HG03432 (cell line): ENCODE results near the gene EDN2.
A peak's percentile ranks its signal among the peaks of the same experiment; 100 is the strongest.

Experiments
- ATAC-seq: cut with Tn5 transposase; IDR thresholded peaks from one replicate; pipeline ENCODE4 v1.9.1; 2021; ENCODE audit warnings: mild to moderate bottlenecking, moderate library complexity; ENCODE audit not compliant: unreplicated experiment

EDN2 gene

DNA sequence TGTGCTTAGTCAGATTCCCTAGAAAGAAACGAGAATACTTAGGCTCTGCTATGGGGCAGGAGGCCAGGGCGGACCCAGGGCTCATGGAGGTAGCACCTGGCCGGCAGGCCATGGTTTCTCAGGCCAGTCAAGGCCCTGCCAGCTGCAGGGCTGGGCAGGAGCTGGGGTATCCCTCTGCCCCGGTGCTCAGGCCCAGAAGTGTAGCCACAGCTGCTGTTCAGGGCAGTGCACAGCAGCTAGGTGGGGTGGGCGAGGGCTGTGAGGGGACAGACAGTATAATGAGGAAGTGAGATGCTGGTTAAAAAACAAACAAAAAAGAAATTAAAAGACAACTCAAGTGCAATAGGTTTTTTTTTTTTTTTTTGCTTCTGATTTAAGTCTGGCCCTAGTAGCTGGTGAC, 34.0 kb upstream of the EDN2 start:
- no peak for ATAC-seq

DNA sequence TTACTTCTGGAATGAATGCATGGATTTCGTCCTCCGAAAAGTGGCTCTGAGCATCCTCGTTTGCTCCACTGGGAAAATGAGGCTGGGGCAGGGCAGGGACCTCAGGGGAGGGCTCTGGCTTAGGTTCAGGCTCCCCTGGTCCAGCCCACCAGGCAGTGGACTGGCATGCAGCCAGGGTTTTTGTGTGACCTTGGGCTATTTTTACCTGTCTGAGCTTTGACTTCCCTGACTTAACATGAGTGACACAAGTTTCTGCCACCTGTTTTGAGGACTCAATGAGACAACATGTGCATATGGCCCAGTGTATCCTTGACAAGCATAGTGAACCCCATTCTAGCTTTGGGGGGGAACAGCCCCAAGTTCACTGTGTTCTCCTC, 32.6 kb upstream of the EDN2 start:
- no peak for ATAC-seq

DNA sequence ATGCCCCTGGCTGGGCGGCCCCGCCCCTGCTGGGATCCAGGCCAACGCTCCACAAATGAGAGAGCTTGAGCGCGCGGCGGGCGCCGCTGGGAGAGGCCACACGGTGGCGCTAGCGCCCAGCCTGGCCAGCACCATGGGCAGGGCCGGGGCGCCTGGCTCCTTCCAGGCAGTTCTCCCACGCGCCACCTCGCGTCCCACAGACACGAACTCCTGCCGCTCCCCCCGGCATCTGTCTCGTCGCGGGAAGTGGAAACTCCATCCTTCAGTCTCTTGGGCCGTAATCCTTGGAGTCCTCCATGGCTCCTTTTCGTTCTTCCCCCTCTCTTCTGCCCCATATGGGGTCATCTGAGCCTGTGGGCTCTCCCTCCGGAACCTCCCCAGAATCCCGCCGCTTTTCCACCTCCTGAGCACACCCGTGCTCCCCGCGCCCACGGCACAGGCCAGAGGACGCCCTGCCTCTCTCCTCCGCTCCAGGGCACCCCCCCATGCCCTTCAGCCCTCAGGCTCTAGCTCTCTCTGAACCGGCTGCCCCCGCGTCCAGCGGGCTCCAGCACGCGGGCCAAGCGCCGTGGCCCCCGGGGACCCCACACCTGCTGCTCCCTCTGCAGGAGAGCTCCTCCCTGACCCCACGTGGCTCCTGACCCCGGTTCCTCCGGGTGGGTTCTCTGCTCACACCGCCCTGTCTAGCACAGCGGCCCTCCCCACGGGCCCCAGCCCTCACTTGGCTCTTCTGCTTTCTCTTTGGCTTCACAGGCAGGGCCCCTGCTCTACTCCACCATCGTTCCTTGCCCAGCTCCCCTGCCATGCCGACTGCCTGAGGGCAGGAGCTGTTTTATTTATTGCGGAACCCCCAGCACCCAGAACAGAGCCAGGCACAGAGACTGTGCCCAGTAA, 31.9 kb upstream of the EDN2 start:
- ATAC-seq = peak; percentile 90

DNA sequence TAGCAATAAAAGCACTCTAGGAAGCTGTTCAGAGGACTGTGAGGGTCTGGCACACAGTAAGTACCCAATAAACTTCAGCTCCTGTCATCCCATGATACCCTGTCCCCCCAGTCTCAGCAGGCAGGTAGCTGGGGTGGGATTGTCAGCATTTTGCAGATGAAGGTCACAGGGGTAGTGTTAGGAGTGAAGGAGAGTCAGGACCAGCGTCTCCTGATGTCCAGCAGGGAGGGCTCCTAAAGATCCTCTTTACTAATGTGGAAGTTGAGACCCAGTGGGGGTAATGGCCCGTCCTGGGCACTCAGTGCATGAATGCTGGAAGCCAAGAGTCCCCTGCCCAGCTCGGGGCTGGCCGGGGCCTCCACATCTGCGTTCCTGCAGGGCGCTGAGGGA, 31.3 kb upstream of the EDN2 start:
- ATAC-seq = no peak

DNA sequence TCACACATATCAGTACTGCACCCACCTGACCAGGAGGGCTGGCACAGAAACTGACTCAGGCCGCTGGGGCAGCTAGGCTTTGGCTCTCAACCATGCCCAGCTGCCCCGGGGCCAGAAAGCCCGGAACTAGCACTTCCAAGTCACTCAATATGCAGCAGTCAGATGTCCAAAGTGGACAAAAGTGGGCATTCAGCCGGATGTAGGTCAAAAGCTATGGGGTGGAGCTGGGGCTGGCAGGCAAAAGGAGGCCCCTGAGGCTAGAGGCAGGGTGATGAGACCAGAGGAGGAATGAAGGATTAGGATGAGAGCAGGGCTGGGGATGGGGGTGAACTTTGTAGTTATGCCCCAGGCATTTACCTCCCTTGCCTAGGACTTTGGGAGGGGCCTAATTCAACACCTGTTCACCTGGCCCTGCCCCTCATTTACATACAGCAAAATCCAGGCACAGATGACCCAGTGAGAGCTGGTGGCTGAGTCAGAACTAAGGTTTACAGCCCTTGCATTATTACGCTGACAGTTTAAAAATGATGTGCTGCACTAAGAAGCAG, 30.7 kb upstream of the EDN2 start:
- ATAC-seq = no peak

DNA sequence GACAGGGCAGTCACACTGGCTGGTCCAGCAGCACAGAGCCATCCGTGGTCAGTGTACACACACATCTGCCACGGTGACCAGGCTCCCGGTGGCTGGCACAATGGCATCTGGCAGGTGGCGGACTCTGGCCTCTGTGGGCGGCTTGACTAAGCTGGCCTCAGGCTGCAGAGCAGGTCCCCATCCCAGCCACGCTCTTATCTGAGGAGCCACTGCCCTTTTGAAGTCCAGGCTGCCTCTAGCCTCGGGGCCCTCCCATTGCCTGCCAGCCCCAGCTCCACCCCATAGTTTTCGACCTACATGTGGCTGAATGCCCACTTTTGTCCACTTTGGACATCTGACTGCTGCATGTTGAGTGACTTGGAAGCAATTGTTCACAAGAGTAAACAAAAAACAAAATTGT, 29.9 kb upstream of the EDN2 start:
- no peak for ATAC-seq

DNA sequence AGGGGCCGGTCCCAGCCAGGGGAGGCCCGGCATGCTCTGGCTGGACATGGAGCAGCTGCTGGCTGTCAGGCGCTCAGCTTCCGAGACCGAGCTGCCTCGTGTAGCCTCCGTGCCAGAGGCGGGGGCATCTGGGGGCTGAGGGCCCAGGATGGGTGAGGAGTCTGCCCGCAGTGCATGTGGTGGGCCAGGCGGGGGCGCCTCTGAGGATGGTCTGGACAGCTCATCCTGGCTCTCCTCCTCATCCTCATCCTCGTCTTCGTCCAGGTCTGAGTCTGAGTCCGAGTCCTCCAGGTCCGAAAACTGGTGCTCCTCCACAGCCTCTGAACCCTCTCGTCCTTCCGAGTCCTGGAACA, 28.9 kb upstream of the EDN2 start:
- no peak for ATAC-seq

DNA sequence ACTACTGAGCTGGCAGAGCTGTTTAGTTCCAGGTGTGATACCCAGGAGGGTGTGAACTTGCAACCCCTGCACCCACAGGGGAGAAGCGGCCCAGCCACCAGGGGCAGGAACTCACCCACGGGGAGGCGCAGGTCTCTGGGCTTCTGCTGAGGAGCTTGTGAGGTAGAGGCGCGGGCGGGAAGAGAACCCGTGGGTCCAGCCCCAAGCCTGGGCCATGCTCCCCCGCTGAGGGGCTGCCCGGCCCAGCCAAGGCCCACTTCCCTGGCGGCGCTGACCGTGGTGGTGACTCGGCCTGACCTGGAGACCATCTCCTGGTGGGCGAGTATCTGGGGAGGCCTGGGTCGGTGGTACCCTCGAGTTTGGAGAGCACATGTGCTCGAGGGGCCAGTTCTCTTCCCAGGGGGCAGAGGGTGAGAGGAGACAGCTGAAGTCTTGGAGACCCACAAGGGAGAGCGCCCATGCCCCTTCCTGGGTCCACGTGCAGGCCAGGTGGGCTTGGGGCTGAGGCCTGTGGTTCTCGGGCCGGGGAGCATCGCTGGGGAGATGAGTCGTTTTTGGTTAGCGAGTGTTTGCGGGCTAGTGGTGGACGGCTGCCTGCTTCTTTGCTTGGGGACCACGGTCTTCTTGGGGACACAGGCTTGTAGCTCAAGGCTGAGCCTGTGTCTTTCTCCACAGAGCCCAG, 28.4 kb upstream of the EDN2 start:
- no peak for ATAC-seq

DNA sequence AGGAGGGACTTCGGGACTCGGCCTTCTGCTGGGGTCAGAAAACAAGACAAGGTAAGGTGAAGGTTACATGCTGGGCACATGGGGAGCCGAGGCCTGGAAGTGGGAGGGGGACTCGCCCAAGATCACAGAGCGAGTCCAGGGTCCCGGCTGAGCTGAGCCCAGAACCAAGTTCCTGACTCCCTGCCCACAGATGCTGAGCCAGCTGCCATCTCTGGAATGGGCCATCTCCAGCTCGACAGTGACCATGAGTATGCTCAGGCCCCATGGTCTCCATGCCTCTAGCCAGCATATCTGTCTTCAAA, 26.7 kb upstream of the EDN2 start:
- ATAC-seq = no peak

DNA sequence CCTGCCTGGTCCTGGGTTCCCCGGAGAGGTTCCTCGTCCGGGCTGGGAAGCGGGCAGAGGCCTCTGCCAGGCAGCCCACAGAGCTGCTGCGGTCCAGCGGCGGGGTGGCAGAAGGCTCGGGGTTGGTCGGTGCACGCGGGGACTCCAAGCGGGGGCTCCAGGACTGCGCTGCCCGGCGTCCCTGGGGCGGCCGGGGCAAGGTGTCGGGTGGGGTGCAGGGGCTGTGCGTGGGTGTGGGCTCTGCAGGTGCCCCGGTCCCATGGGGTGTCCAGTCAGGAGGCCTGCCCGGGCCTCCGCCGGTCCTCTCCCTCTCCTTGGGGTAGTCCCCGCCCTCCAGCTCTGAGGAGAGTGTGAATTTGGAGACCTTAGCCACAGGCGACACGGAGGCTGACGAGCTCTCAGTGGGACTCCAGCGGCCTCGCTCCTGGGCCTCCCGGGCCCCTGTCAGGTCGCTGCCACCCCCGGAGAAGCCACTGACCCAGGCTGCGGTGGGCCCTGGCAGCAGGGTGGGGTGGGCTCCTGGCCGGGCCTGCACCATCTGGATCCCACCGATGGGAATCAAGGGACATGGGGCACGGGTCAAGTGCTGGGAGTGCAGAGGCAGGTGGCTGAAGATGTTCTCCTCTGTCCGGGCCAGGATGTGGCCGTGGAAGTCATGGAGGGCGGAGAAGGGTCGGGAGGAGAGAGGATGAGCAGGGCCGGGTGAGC, 26.2 kb upstream of the EDN2 start:
- no peak for ATAC-seq

DNA sequence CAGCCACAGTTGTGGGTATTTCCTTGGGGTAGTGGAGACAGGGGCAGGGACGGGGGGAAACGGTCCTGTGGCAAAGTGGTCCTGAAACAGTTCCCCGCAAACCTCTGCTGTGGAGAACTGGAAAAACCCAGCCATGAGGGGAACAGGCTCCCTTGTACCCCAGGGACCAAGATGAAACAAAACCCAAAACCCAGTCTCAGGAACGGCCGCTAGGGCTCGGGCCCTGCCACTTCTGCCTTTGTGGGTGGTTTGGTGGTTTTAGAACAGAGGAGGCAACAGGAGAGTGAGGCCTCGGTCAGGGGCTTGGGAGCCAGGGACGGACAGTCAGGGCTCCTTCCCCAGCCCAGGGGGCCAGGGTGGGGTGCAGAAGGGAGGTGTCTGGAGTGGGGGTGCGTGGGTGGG, 24.8 kb upstream of the EDN2 start:
- ATAC-seq = peak; percentile 50

DNA sequence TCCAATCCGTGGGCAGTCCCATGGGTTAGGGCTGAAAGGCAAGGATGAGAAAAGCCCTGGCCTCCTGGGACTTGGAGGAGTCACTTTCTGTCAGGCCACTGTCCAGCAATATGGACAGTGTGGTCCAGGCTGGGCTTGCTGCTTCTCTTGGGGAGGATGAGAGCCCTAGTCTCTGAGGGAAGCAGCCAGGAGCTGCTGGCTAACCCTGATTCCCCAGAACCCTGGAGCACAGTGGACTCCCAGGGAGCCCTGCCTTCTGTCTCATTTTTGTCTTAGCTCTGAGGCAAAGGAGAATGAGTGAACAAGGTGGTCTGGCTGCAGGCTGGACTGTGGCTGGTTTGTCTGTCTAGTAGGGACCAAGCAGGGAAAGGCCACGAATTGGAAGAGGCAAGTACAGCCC, 23.8 kb upstream of the EDN2 start:
- ATAC-seq = no peak

DNA sequence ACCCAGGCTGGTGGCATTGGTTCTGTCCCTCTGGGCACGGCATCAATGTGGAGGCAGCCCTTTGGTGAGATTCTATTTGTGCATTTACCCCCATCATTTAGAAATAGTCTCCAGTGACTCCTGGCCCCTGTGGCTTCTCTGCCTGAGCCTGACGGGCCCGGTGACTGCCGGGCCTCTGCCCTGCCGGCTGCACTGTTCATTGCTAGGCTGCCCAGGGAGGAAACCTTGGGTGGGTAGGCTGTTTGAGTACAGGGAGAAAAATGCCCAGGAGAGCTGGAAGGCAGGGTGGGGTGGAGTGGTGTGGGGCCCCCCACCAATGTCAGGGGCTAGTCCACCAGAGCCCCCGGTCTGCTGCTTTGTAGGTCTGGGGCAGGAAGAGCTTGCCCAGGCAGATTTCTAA, 23.4 kb upstream of the EDN2 start:
- ATAC-seq = no peak

DNA sequence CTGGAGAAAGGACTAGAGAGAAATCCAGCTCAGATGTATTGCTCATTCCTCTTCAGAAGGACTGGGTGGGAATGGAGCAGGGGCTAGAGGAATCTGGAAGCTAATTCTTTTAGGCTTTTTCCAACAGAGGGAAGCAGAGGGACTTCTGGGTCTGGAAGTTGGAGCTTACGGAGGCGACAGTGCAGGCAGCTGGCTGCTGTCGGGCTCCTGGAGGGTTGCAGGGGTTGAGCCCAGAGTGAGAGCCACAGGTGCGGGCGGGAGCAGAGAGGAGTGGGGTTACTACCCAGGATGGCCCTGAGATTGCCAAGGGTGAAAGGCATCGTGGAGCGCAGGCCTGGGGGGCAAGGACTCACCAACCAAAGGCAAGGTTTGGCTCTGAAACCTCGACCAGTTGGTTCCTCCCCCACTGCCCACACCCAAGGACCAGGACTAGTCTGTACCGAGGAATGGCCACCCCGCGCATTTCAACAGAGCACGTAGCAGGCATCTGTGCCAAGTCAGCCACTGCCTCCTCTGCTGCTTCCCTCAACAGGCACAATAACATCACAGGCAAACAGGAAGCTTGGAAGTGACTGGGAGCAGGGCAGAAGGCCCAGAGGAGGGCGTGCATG, 22.7 kb upstream of the EDN2 start:
- ATAC-seq = no peak

DNA sequence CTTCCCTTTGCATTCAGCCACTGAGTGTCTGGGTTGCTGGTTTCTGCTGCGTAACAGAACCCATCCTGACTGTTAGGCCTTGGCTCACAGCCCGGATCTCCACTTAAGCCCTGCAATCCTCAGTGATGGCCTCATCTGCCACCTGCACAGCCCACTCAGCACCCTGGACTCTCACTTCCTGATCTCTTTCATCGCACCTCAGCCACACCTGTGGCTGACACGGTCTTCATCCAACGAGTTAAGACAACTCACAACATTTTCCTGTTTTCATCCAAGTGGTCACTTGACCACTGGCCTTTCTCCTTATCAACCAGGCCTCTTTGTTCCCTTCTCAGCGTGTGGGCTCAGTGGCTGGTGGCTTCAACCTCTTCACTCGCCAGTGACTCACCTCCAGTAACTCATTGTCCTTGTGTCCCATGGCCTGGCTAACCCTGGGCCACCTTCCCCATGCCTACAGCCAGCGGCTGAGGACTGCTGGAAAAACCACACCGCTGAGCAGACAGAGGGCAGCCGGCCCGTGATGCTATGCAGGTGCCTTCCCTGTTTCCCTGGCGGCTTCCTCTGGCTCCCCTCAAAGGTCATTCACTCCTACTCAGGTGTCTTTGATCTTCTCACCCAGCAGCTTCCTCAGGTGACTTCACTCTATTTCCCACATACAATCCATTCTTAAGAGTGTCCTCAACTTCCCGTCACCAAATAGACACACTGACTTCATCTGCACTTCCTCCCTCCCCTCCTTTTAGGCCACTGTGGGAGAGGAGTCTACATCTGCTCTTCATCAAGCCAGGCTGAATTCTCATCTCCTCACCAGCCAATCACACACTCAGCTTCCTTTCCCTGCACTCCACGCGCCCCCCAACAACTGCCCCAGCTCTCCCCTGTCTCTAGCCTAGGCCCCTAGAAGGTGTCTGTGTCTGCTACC, 19.9 kb upstream of the EDN2 start:
- no peak for ATAC-seq

DNA sequence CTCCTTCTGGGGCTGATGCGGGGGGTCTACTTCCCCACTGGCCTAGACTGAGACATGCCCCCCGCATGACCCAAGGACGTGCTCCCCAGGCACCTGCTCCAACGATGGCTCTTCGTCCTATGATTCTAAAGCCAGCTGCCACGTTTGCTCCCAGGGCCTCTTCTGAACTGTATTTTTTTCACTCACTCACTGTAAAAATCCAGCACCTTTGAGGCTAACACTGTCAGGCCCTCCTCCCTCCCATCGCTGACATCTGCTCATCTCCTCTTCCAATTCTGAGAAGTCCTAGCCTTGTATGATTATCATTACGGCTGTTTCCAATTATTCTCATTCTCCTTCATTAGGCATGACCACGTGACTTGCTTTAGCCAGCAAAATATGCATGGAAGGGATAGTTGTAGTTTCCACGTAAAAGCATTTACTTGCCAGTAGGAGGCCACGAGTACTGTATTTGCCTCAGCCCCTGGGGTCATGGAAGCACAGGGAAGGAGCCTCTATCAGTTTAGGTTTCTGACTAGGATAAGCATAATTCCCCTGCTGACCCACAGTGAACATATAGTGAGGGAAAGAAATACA, 19.1 kb upstream of the EDN2 start:
- ATAC-seq = no peak

DNA sequence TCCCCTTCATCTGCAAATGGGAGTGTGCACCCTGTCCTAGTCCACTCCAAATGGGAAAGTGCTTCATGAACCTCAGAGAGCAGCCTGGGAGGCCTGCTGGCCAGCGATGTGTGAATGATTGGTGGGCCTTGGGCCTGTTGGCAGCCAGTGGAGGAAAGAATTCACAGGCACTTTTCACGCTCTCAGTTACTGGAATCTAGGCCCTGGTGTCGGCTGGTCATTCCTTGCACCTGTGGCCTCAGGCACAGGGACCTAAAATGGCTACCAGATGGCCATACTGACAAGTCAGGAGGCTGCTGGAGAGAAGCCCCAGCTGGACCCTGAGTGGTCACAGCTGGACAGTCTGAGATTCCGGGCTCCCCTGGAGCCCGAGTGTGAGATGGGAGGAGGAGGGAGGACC, 18.4 kb upstream of the EDN2 start:
- ATAC-seq = no peak

DNA sequence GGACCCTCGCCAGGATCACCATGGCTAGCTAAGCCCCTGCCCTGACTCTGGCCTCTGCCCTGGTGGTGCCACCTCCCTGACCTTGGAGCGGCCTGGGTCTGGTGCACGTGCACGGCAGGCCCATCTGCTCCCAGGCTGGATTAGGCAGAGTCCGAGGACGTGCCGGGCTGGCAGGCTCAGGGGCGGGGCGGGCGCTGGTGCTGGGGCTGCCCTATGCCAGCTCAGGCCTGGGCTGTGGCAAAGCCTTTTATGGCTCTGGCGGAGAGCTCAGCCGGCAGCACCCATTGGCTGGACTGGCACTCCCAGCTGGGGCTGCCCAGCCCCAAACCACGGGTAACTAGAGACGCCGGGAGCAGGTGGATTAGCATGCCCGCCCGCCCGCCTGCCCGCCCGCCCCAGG, 17.1 kb upstream of the EDN2 start:
- ATAC-seq = no peak

DNA sequence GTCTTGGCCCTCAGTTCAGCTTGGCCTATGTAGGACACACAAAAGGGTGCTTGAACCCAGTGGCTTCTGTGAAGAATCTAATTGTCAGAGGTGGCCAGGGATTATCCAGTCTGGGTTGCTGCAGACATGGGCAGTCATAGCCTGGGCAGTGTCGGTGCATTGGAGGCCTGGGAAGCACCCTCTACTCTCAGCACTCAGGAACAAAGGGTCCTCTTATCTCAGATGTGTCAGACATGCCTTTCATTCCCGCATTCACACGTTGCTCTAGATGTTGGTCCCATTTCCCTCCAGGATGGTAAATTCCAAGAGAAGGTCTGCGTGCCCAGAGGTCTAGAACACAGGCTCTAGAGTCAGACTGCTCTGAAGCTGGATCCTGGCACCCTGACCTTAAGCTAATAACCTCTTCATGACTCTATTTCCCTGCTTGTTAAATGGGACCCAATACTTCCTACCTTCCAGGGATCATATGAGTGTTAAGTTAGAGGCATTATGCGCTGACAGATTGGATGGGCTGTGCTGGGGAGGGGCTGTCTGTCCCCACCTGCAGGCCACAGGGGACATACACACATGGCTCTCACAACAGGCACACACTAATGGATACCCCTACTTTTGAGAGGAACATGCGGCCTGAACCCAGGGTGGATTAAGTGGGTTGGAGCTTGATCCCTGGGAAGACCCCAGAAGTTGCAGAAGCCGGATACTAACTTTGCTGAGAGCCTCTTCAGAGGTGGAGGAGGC, 16.5 kb upstream of the EDN2 start:
- no peak for ATAC-seq
